DND-41 (cell line): ENCODE results near the gene NXPH1.

ENCODE experiments used
- CTCF ChIP-seq: IDR thresholded peaks from 2 replicates; pipeline ENCODE4 v1.5.1; 2012; ENCODE audit warnings: borderline replicate concordance, low read length, moderate library complexity, mild to moderate bottlenecking; ENCODE audit not compliant: poor library complexity, severe bottlenecking; ENCODE audit errors: extremely low read depth
- EZH2 ChIP-seq: IDR thresholded peaks from 3 replicates; pipeline ENCODE4 v1.6.1; 2012; ENCODE audit warnings: borderline replicate concordance, low read depth, mild to moderate bottlenecking, moderate library complexity, low read length, inconsistent platforms; ENCODE audit not compliant: severe bottlenecking

GRCh38 chr7:8440670-8441069, 7.3 kb downstream of the NXPH1 start:
- TF ChIP-seq CTCF (no peak), EZH2 (no peak)
